Glomerular endothelial cell (primary cell): ENCODE results near the gene PFN2. TPM values are rescaled to one million over a fixed set of nuclear protein-coding genes. Genes with fewer than 3 reads are reported as not detected.

Experiments used
- DNase-seq: peaks from one replicate; pipeline ENCODE4 v3.0.0-alpha.2; 2011; ENCODE audit warnings: low read depth, low spot score; ENCODE audit errors: extremely low read depth
- total RNA-seq: library from RNA; depleted of rRNA; stranded (reverse); fragments of >200 nt; gene quantifications from 2 replicates; pipeline ENCODE4 v1.2.3, GENCODE V29; 2015

Gene PFN2
- total RNA-seq, 1 donor from 2014 or later, result 94.9 TPM

DNA sequence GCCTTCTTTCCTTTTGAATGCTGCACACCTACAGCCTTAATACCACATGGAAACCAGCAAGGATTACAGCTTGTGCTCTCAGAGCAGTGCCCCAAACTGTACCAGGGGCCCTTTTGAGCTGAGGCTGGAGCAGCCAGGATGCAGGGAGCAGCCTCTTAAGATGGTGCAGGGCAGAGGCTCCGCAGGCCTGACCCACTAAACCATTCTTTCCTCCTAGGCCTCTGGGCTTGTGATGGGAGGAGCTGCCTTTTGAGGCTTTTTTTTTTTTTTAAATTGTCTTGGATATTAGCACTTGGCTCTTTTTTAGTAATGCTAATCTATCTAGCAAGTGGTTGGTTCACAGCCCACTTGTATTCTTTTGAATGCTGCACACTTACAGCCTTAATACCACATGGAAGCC is 37.7 kb downstream of the PFN2 start:
- DNase-seq, result no peak

DNA sequence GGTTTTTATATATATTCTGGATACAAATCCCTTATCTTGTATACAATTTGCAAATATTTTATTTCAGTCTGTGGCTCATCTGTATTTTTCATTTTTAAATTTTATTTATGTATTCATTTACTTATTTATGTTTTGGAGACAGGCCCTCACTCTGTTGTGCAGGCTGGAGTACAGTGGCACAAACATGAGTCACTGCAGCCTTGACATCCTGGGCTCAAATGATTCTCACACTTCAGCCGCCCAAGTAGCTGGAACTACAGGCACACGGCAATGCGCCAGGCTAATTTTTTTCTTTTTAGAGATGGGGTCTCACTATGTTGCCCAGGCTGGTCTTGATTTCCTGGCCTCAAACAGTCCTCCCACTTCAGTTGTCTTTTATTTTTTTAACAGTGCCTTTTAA is 50.6 kb downstream of the PFN2 start:
- DNase-seq, result no peak

DNA sequence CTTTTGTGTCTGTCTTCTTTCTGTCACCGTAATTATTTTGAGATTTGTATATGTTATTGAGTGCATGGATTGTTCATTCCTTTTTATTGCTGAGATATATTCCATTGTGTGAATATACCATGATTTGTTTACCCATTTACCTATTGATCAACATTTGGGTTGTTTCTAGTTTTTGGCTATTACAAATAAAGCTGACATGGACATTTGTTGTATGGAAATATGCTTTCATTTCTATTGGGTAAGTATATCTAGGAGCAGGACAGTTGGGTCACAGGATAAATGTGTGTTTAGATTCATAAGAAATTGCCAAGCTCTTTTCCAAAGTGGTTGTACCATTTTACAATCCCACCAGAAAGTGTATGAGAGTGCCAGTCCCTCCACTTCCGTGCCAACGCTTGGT is 51.2 kb downstream of the PFN2 start:
- DNase-seq, result no peak

DNA sequence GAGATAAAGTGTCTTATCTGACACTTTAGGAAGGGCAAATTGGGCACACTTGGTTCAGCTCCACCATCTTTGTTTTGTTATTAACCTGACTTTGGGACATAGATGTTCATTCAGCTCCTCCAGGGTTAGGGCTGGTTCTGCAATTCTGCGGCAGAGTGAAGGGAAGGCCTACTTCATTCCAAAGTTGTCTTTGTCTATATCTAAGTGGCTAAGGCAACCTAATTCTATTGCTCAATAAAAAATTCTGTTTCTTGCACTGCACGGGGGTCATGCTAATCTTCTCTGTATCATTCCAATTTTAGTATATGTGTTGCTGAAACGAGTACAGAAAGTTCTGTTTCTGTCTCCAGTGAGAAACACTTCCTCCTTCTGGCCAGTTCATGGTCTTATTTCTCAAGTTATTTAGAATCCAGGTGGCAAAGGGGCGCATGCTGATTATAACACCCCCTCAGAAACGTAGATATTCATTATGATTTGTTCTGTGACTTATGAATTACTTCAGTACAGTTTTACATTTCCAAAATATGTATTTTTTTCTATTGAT is 53.5 kb downstream of the PFN2 start:
- no peak for DNase-seq

Other genes starting within 250 kb of the PFN2 start
- 25.9 and 34.6 TPM in 2 replicates for gene COMMD2, start 218.4 kb downstream of the PFN2 start, total RNA-seq
- not detected in 2 replicates for gene ANKUB1, start 178.3 kb downstream of the PFN2 start, total RNA-seq
- 26.5 and 32.6 TPM in 2 replicates for gene RNF13, start 157.7 kb downstream of the PFN2 start, total RNA-seq